GM12872 (cell line): ENCODE data around the gene CSNK1A1.

Experiments used
- CTCF ChIP-seq: IDR thresholded peaks from 3 replicates; pipeline ENCODE4 v1.5.1; 2011; ENCODE audit warnings: low read depth, mild to moderate bottlenecking, low read length, moderate library complexity; ENCODE audit not compliant: insufficient read depth

Gene CSNK1A1

GRCh38 chr5:149493316-149493715 lies 57.9 kb downstream of the CSNK1A1 start:
- TF ChIP-seq CTCF, result no peak

- no peak for TF ChIP-seq CTCF
Observed at GRCh38 chr5:149492781-149493180, 58.5 kb downstream of the CSNK1A1 start.

- TF ChIP-seq CTCF, result no peak
Observed at GRCh38 chr5:149490599-149491485, 60.4 kb downstream of the CSNK1A1 start.

- TF ChIP-seq CTCF, result no peak
Observed at GRCh38 chr5:149489605-149490037, 61.6 kb downstream of the CSNK1A1 start.

GRCh38 chr5:149488645-149489306 lies 62.5 kb downstream of the CSNK1A1 start:
- TF ChIP-seq CTCF, result no peak

GRCh38 chr5:149487672-149488071 lies 63.6 kb downstream of the CSNK1A1 start:
- TF ChIP-seq CTCF, result no peak

GRCh38 chr5:149486726-149487635 lies 64.3 kb downstream of the CSNK1A1 start:
- no peak for TF ChIP-seq CTCF
